CD14-positive monocyte (primary cell): ENCODE results near the gene OR52E5. TPM values are rescaled to one million over a fixed set of nuclear protein-coding genes. Genes with fewer than 3 reads are reported as not detected.

Source experiments
- DNase-seq, 3 donors: peaks; one replicate each; pipeline ENCODE4 v3.0.0-alpha.2; 2011 to 2022
- H2AFZ ChIP-seq: 2 replicates; pipeline ENCODE4 v1.6.0; 2012; ENCODE audit warnings: mild to moderate bottlenecking, low read depth, low read length, inconsistent platforms; ENCODE audit not compliant: insufficient read depth, poor library complexity, severe bottlenecking
- H3K27ac ChIP-seq, 2 donors: 1 replicate in 1 of 2; 2 replicates in 1 of 2; pipeline ENCODE4 v1.5.1; 2012 to 2013; ENCODE audit warnings: low read length in 2 of 2, control low read depth in 1 of 2, inconsistent platforms in 1 of 2, low read depth in 1 of 2, mild to moderate bottlenecking in 1 of 2
- H3K27me3 ChIP-seq, 2 donors: one replicate each; pipeline versions ENCODE4 v1.6.0 to v1.6.1; 2011 to 2013; ENCODE audit warnings: low read length in 2 of 2; ENCODE audit not compliant: control insufficient read depth in 2 of 2, insufficient read depth in 2 of 2
- H3K36me3 ChIP-seq, 2 donors: replicated peaks in 1 of 2; 1 replicate in 1 of 2; 2 replicates in 1 of 2; pipeline versions ENCODE4 v1.5.1 to v1.6.1; 2012 to 2013; ENCODE audit warnings: low read length in 2 of 2, control low read depth in 1 of 2, inconsistent platforms in 1 of 2, mild to moderate bottlenecking in 1 of 2; ENCODE audit not compliant: insufficient read depth in 2 of 2, control insufficient read depth in 1 of 2
- H3K4me1 ChIP-seq, 2 donors: 1 replicate in 1 of 2; 2 replicates in 1 of 2; pipeline versions ENCODE4 v1.5.1 to v1.6.1; 2012 to 2013; ENCODE audit warnings: low read length in 2 of 2, control low read depth in 1 of 2, inconsistent platforms in 1 of 2, mild to moderate bottlenecking in 1 of 2, moderate library complexity in 1 of 2; ENCODE audit not compliant: insufficient read depth in 2 of 2, control insufficient read depth in 1 of 2
- H3K4me2 ChIP-seq: replicated peaks from 2 replicates; pipeline ENCODE3; 2012; ENCODE audit warnings: low read length, moderate library complexity, mild to moderate bottlenecking; ENCODE audit not compliant: poor library complexity, severe bottlenecking; ENCODE audit errors: extremely low read depth
- H3K4me3 ChIP-seq, 3 experiments: fragments of 200-600 bp in 1 of 3; sonication (generic) in 1 of 3; replicated peaks in 1 of 3; 1 replicate in 2 of 3; 2 replicates in 1 of 3; pipeline ENCODE4 v1.5.1; 2011 to 2013; ENCODE audit warnings: low read length in 3 of 3, mild to moderate bottlenecking in 3 of 3, control low read depth in 2 of 3, low read depth in 2 of 3, inconsistent platforms in 1 of 3, moderate library complexity in 1 of 3
- H3K79me2 ChIP-seq: 2 replicates; pipeline ENCODE4 v1.6.0; 2012; ENCODE audit warnings: mild to moderate bottlenecking, control low read depth, inconsistent platforms, low read length, moderate library complexity; ENCODE audit not compliant: insufficient read depth
- H3K9ac ChIP-seq: 2 replicates; pipeline ENCODE4 v1.6.0; 2017; ENCODE audit warnings: low read length, mild to moderate bottlenecking; ENCODE audit not compliant: insufficient read depth, poor library complexity, severe bottlenecking
- H3K9me3 ChIP-seq, 2 donors: replicated peaks in 1 of 2; 1 replicate in 1 of 2; 2 replicates in 1 of 2; pipeline versions ENCODE4 v1.5.1 to v1.6.1; 2012 to 2013; ENCODE audit warnings: low read length in 2 of 2, control low read depth in 1 of 2; ENCODE audit not compliant: control insufficient read depth in 1 of 2, insufficient read depth in 1 of 2
- H4K20me1 ChIP-seq: 2 replicates; pipeline ENCODE4 v1.6.0; 2012; ENCODE audit warnings: mild to moderate bottlenecking, low read length, control low read depth, moderate library complexity; ENCODE audit not compliant: insufficient read depth
- H3K27ac Mint-ChIP-seq, 7 donors: one replicate each; pipeline ENCODE4 v1.8.0; 2020; ENCODE audit warnings: mild to moderate bottlenecking in 7 of 7, mixed read lengths in 7 of 7, moderate library complexity in 6 of 7, inconsistent platforms in 2 of 7
- H3K27me3 Mint-ChIP-seq, 3 donors: one replicate each; pipeline ENCODE4 v1.8.0; 2021 to 2022; ENCODE audit warnings: low read depth in 3 of 3, mild to moderate bottlenecking in 3 of 3, mixed read lengths in 3 of 3, moderate library complexity in 3 of 3, inconsistent platforms in 1 of 3
- H3K36me3 Mint-ChIP-seq, 2 donors: one replicate each; pipeline ENCODE4 v1.8.0; 2020; ENCODE audit warnings: mixed read lengths in 2 of 2, inconsistent platforms in 1 of 2, mild to moderate bottlenecking in 1 of 2
- H3K4me1 Mint-ChIP-seq: one replicate; pipeline ENCODE4 v1.8.0; 2020; ENCODE audit warnings: mild to moderate bottlenecking, mixed read lengths
- H3K4me3 Mint-ChIP-seq, 2 donors: one replicate each; pipeline ENCODE4 v1.8.0; 2020; ENCODE audit warnings: mild to moderate bottlenecking in 2 of 2, mixed read lengths in 2 of 2, moderate library complexity in 1 of 2
- H3K9me3 Mint-ChIP-seq, 7 donors: one replicate each; pipeline ENCODE4 v1.8.0; 2020 to 2022; ENCODE audit warnings: mixed read lengths in 7 of 7, mild to moderate bottlenecking in 6 of 7, moderate library complexity in 6 of 7, inconsistent platforms in 2 of 7
- WGBS: methylation state at CpG from one replicate; pipeline ENCODE4 v1.1.5; 2013; ENCODE audit warnings: missing lambda C conversion rate; ENCODE audit not compliant: insufficient coverage; 5-methylcytosine and 5-hydroxymethylcytosine counted together
- intact Hi-C, 2 donors: fragments of 100-400 bp; cut with micrococcal nuclease; formaldehyde crosslinking; loops; one replicate each; pipeline versions ENCODE4 v1.15.0 to v1.15.1; 2023
- polyA plus RNA-seq, 3 donors: library from polyadenylated mRNA; depleted of rRNA in 1 of 3; unstranded in 2 of 3; stranded (reverse) in 1 of 3; fragments of 300-500 nt in 2 of 3; fragments of >200 nt in 1 of 3; fragmentation: Illumina TruSeq in 2 of 3; gene quantifications; 1 replicate in 2 of 3; 2 replicates in 1 of 3; pipeline ENCODE4 v1.2.3, GENCODE V29; 2012 to 2021
- TF ChIP-seq, protein P1 (sequence below): fragments of 200-600 bp; IDR thresholded peaks from one replicate; pipeline ENCODE4 v1.8.0; 2022; ENCODE audit warnings: antibody characterized with exemption, mild to moderate bottlenecking

The OR52E5 gene
- polyA plus RNA-seq, 3 donors, result not detected

DNA sequence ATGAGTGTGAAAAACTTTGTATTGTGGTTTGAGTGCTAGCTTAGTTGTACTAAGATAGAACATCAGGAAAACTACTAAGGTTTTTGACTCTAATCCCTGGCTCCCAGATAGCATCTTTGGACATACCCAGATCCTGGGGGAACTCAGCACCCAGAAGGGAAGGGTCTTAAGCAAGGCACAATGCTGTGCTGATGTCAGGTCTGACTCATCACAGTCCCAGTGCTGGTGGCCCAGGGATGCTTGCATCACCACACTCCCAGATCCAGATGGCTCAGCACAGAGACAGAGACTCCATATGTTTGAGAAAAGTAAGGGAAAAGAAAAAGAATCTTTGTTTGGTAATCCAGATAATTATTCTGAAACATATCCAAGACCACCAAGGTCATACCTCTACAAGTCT is 30.8 kb downstream of the OR52E5 start:
- Histone ChIP-seq H3K9ac (no peak overlapping the region), H4K20me1 (no peaks in the 10 kb centered on the region), H3K4me2 (no peak overlapping the region), H3K9me3 (peaks cover 6 to 15% of the 10 kb centered on the region in 2 donors), H3K4me1 (no peaks in the 10 kb centered on the region), H3K4me3 (no peak overlapping the region), H3K27ac (no peak overlapping the region), H3K36me3 (no peaks in the 10 kb centered on the region), H3K27me3 (no peaks in the 10 kb centered on the region), H2AFZ (no peak overlapping the region), H3K79me2 (no peaks in the 10 kb centered on the region)
- Mint-ChIP-seq H3K9me3 (peaks cover 6 to 23% (median 15%) of the 10 kb centered on the region in 7 donors), H3K36me3 (no peaks in the 10 kb centered on the region), H3K27ac (no peak overlapping the region), H3K4me3 (no peak overlapping the region), H3K4me1 (no peaks in the 10 kb centered on the region), H3K27me3 (peaks cover 0 to 4% (median 4%) of the 10 kb centered on the region in 3 donors)
- no peak for DNase-seq
- TF ChIP-seq, protein P1, sequence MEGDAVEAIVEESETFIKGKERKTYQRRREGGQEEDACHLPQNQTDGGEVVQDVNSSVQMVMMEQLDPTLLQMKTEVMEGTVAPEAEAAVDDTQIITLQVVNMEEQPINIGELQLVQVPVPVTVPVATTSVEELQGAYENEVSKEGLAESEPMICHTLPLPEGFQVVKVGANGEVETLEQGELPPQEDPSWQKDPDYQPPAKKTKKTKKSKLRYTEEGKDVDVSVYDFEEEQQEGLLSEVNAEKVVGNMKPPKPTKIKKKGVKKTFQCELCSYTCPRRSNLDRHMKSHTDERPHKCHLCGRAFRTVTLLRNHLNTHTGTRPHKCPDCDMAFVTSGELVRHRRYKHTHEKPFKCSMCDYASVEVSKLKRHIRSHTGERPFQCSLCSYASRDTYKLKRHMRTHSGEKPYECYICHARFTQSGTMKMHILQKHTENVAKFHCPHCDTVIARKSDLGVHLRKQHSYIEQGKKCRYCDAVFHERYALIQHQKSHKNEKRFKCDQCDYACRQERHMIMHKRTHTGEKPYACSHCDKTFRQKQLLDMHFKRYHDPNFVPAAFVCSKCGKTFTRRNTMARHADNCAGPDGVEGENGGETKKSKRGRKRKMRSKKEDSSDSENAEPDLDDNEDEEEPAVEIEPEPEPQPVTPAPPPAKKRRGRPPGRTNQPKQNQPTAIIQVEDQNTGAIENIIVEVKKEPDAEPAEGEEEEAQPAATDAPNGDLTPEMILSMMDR, result no peak
- intact Hi-C loops, result no loop called here

DNA sequence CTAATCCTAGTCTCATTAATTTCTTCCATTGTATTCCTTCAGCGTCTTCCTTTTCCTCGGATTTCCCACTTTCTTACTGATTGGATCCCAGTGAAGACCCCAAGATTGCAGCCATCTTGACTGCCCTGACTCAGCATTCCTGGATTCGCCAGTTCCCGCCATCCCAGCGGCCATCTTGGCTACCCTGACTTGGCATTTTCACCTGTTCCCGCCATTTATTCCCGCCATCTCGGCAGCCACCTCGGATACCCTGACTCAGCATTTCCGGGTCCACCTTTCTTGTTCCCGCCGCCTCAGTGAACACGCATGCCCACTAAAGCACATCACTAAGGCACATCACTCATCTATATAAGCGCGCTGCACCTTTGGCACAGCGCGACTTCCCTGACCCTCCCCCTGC is 35.3 kb downstream of the OR52E5 start:
- Histone ChIP-seq H3K9me3 (peaks cover 28 to 57% of the 10 kb centered on the region in 2 donors), H4K20me1 (no peaks in the 10 kb centered on the region), H3K4me2 (no peak overlapping the region), H3K27ac (no peak overlapping the region), H2AFZ (no peak overlapping the region), H3K79me2 (no peaks in the 10 kb centered on the region), H3K36me3 (no peaks in the 10 kb centered on the region), H3K4me3 (no peak overlapping the region), H3K4me1 (no peaks in the 10 kb centered on the region), H3K27me3 (no peaks in the 10 kb centered on the region), H3K9ac (no peak overlapping the region)
- 97% methylated on average over 17 of the region's 17 CpGs for WGBS
- no peak overlapping the region for H3K4me3 Mint-ChIP-seq
- TF ChIP-seq, protein P1, result no peak
- H3K36me3 Mint-ChIP-seq, result no peaks in the 10 kb centered on the region
- H3K9me3 Mint-ChIP-seq, result peaks cover 36 to 52% (median 42%) of the 10 kb centered on the region in 7 donors
- no peaks in the 10 kb centered on the region for H3K4me1 Mint-ChIP-seq
- peaks cover 0 to 2% (median 0%) of the 10 kb centered on the region in 3 donors for H3K27me3 Mint-ChIP-seq
- DNase-seq, result no peak
- intact Hi-C loops, result no loop called here
- H3K27ac Mint-ChIP-seq, result peak overlapping the region in 1 of 7 donors; percentile 54
